K562 (cell line): Measurements from ENCODE around the gene LAMA3. TPM values are rescaled to one million over a fixed set of nuclear protein-coding genes. Genes with fewer than 3 reads are reported as not detected.

Experiments
- ATAC-seq: fragments of 200-7000 bp; cut with Tn5 transposase; 3 replicates; pipeline ENCODE4 v1.9.1; 2020; ENCODE audit warnings: moderate library complexity
- BruUV-seq: library from RNA; stranded (reverse); fragments of 400-500 nt; replicated peaks from 2 replicates; lab custom pipeline; 2021; lab: Mats Ljungman, UMichigan
- CTCF ChIA-PET: fragments of 300-600 bp; formaldehyde crosslinking; extraction: SDS; loops from one replicate; lab custom pipeline; 2021; ENCODE audit warnings: low intra/inter-chr PET ratio; lab: Yijun Ruan, JAX
- POLR2A ChIA-PET: fragments of 300-600, 350-650 bp; sonication (Branson Sonifier 250); formaldehyde crosslinking; extraction: SDS; loops from one replicate; lab custom pipeline; 2021; ENCODE audit warnings: antibody characterized with exemption, inconsistent platforms; lab: Yijun Ruan, JAX
- DNase-seq, 4 experiments: peaks; one replicate each; pipeline versions ENCODE4 v3.0.0 to v3.0.0-alpha.2; 2011 to 2018; ENCODE audit warnings: low spot score in 3 of 4, mixed read lengths in 3 of 4; ENCODE audit errors: extremely low read depth in 1 of 4
- FAIRE-seq: peaks from 2 replicates; lab custom pipeline; 2011; peaks lifted over from hg19 to GRCh38; lab: Jason Lieb, UNC
- H2AFZ ChIP-seq: 2 replicates; pipeline ENCODE4 v1.6.0; 2011; ENCODE audit warnings: low read depth, low read length, control low read depth, inconsistent platforms
- H3K27ac ChIP-seq: fragments of 200-600 bp; 3 replicates; pipeline ENCODE4 v1.8.0; 2011; ENCODE audit warnings: low read depth, mild to moderate bottlenecking, control low read depth, inconsistent platforms, low read length, moderate library complexity, mixed read lengths; ENCODE audit errors: extremely low read depth
- H3K27me3 ChIP-seq, 2 experiments: fragments of 300-600 bp in 1 of 2; 2 replicates in 1 of 2; 3 replicates in 1 of 2; pipeline versions ENCODE4 v1.6.0 to v1.8.0; 2011; ENCODE audit warnings: inconsistent platforms in 2 of 2, low read length in 2 of 2, mild to moderate bottlenecking in 1 of 2, mixed read lengths in 1 of 2, moderate library complexity in 1 of 2; ENCODE audit not compliant: control insufficient read depth in 2 of 2, insufficient read depth in 2 of 2
- H3K36me3 ChIP-seq: fragments of 300-600 bp; 3 replicates; pipeline ENCODE4 v1.8.0; 2011; ENCODE audit warnings: mild to moderate bottlenecking, low read length, inconsistent platforms; ENCODE audit not compliant: control insufficient read depth, insufficient read depth
- H3K4me1 ChIP-seq, 2 experiments: fragments of 200-600 bp in 1 of 2; replicated peaks in 1 of 2; 2 replicates in 1 of 2; 3 replicates in 1 of 2; pipeline versions ENCODE4 v1.5.1 to v1.8.0; 2011; ENCODE audit warnings: inconsistent platforms in 2 of 2, low read length in 2 of 2, mild to moderate bottlenecking in 1 of 2, mixed read lengths in 1 of 2, moderate library complexity in 1 of 2; ENCODE audit not compliant: control insufficient read depth in 2 of 2, insufficient read depth in 2 of 2
- H3K4me2 ChIP-seq: 2 replicates; pipeline ENCODE4 v1.6.1; 2011; ENCODE audit warnings: low read length, control low read depth, inconsistent platforms, mixed read lengths; ENCODE audit not compliant: insufficient read depth
- H3K4me3 ChIP-seq: fragments of 200-600 bp; sonication (generic), shearing (Covaris generic); 2 replicates; pipeline ENCODE4 v1.5.1; 2016; ENCODE audit warnings: control low read depth, inconsistent platforms
- H3K79me2 ChIP-seq: fragments of 200-600 bp; 3 replicates; pipeline ENCODE4 v1.8.0; 2011; ENCODE audit warnings: low read length, inconsistent platforms; ENCODE audit not compliant: control insufficient read depth, insufficient read depth
- H3K9ac ChIP-seq, 2 experiments: 2 replicates each; pipeline versions ENCODE4 v1.6.0 to v1.6.1; 2011; ENCODE audit warnings: low read depth in 2 of 2, low read length in 2 of 2, control low read depth in 1 of 2, inconsistent platforms in 1 of 2, mild to moderate bottlenecking in 1 of 2, mixed read lengths in 1 of 2; ENCODE audit not compliant: insufficient read depth in 1 of 2
- H3K9me1 ChIP-seq: one replicate; pipeline ENCODE4 v1.6.0; 2011; ENCODE audit warnings: inconsistent platforms, mild to moderate bottlenecking, low read length, moderate library complexity; ENCODE audit not compliant: control insufficient read depth, insufficient read depth
- H3K9me3 ChIP-seq: replicated peaks from 2 replicates; pipeline ENCODE4 v1.5.1; 2011; ENCODE audit warnings: low read depth, low read length, inconsistent platforms; ENCODE audit not compliant: control insufficient read depth, insufficient read depth
- H4K20me1 ChIP-seq: replicated peaks from 2 replicates; pipeline ENCODE4 v1.6.1; 2011; ENCODE audit warnings: low read length, inconsistent platforms, mixed read lengths; ENCODE audit not compliant: control insufficient read depth, insufficient read depth
- CREBBP ChIP-seq: IDR thresholded peaks from one replicate; pipeline ENCODE4 v1.6.1; 2012; ENCODE audit warnings: low read depth, mild to moderate bottlenecking, control low read depth, inconsistent platforms, low read length
- ESRRB ChIP-seq: fragments of 250-450 bp; sonication (Bioruptor Pico); IDR thresholded peaks from 2 replicates; pipeline ENCODE4 v1.5.0; 2020; ENCODE audit warnings: mild to moderate bottlenecking, moderate library complexity, borderline replicate concordance
- HDAC3 ChIP-seq: fragments of 450-650 bp; IDR thresholded peaks from 2 replicates; pipeline ENCODE4 v1.6.1; 2018; ENCODE audit warnings: borderline replicate concordance, mild to moderate bottlenecking, moderate library complexity; ENCODE audit not compliant: partially characterized antibody
- RBM39 ChIP-seq: fragments of 200-400 bp; formaldehyde crosslinking; optimal IDR thresholded peaks from 2 replicates; pipeline ENCODE3; 2018; ENCODE audit warnings: low read depth, low read length
- THRA ChIP-seq: fragments of 450-650 bp; IDR thresholded peaks from 2 replicates; pipeline ENCODE4 v1.6.1; 2017; ENCODE audit warnings: mild to moderate bottlenecking, moderate library complexity
- ZC3H4 ChIP-seq: sonication (generic); formaldehyde crosslinking; IDR thresholded peaks from 2 replicates; pipeline ENCODE4 v1.9.0; 2021; ENCODE audit warnings: missing genetic modification reagents, borderline replicate concordance
- WGBS: fragments of 100-300 bp; shearing (Covaris generic); methylation state at CpG from one replicate; pipeline ENCODE4 v1.1.6; 2016; ENCODE audit warnings: low coverage, mixed read lengths; ENCODE audit not compliant: insufficient coverage; ENCODE audit errors: missing lambda C conversion rate; 5-methylcytosine and 5-hydroxymethylcytosine counted together
- in situ Hi-C: fragments of 300-500 bp; cut with MboI; formaldehyde crosslinking; loops from 4 replicates; pipeline ENCODE4 v1.15.0; 2018; ENCODE audit warnings: inconsistent platforms, mixed read lengths
- intact Hi-C: fragments of 100-400 bp; cut with micrococcal nuclease; formaldehyde crosslinking; loops from 2 replicates; pipeline ENCODE4 v1.14.2; 2022
- polyA plus RNA-seq, 8 experiments: library from polyadenylated mRNA; depleted of rRNA in 4 of 8; stranded (reverse) in 5 of 8; unstranded in 3 of 8; fragments of >200 nt; fragmentation: Nextera tagmentation in 2 of 8; fragmentation: Illumina TruSeq in 1 of 8; extraction: Ambion mirVana in 2 of 8; extraction: Trizol in 1 of 8; gene quantifications; 2 replicates each; pipeline versions ENCODE4 v1.2.1 to v1.2.3, GENCODE V29; 2011 to 2014; ENCODE audit warnings: inconsistent platforms in 1 of 8, missing spikeins in 1 of 8
- total RNA-seq, 7 experiments: library from RNA; depleted of rRNA in 6 of 7; stranded (reverse); fragments of >200 nt in 6 of 7; fragmentation: Illumina TruSeq in 2 of 7; extraction: Trizol in 2 of 7; gene quantifications; 2 replicates each; pipeline versions ENCODE4 v1.2.1 to v1.2.3, GENCODE V29; 2011 to 2021; ENCODE audit warnings: low replicate concordance in 1 of 7
- TF ChIP-seq, protein P1 (sequence below): sonication (generic); formaldehyde crosslinking; IDR thresholded peaks from 2 replicates; pipeline ENCODE4 v1.8.0; 2022; ENCODE audit warnings: mild to moderate bottlenecking, missing genetic modification reagents

LAMA3 gene
- total and polyA plus RNA-seq, 9 of the 15 experiments (the other 6 are each of a cell fraction or from before 2014, with no cell fraction given) = 0.07 TPM; not detected in 8

DNA sequence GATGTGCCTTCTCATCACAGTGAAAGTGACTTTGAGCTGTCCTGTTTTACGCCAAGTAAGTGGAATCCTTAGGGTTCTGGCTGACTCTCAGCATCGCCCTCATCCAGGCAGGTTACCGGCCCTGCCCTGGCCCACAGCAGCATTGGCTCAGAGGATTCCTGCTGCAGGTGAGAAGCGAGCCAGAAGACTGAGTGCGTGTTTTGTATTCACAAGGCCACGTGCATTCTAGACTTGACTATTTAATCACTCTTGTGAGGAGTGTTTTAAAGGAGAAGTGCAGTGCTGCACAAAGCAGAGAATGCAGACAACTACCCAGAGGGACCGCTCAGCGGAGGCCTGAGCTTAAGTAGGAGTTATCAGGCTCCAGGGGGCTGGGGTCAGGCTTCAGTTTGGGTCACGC, 48.3 kb downstream of the LAMA3 start:
- ChIA-PET POLR2A (interaction anchor here (1.2 kb wide), 1 partner anchor 12 kb away, joined by 3 read pairs; no protein-coding TSS in a partner anchor), CTCF (no interaction called here)
- FAIRE-seq = no peak
- no peak overlapping the region for H3K4me3 ChIP-seq
- no peaks in the 10 kb centered on the region for H3K9me1 ChIP-seq
- H3K27ac ChIP-seq = no peak overlapping the region
- H3K4me1 ChIP-seq = no peaks in the 10 kb centered on the region
- in situ Hi-C loops (no loop called here), intact Hi-C loops (no loop called here)
- no peak overlapping the region for H3K4me2 ChIP-seq
- peaks cover 9 to 39% of the 10 kb centered on the region in 2 experiments; a peak in 4 of 5 replicates for H3K27me3 ChIP-seq
- no TSS peak for BruUV-seq
- no peak overlapping the region for H3K9ac ChIP-seq
- H2AFZ ChIP-seq = no peak overlapping the region
- H3K9me3 ChIP-seq = no peaks in the 10 kb centered on the region
- peaks cover 3% of the 10 kb centered on the region; the same call in 1 of the 2 replicates for H4K20me1 ChIP-seq
- WGBS = 1% methylated on average over 6 of the region's 9 CpGs
- ATAC-seq = no peak
- no peaks in the 10 kb centered on the region for H3K36me3 ChIP-seq
- no peaks in the 10 kb centered on the region for H3K79me2 ChIP-seq
- TF ChIP-seq THRA = no peak
- TF ChIP-seq ZC3H4 (CRISPR knock-in tag) = no peak
- TF ChIP-seq, protein P1, sequence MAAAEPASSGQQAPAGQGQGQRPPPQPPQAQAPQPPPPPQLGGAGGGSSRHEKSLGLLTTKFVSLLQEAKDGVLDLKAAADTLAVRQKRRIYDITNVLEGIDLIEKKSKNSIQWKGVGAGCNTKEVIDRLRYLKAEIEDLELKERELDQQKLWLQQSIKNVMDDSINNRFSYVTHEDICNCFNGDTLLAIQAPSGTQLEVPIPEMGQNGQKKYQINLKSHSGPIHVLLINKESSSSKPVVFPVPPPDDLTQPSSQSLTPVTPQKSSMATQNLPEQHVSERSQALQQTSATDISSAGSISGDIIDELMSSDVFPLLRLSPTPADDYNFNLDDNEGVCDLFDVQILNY (CRISPR knock-in tag) = no peak
- no peak for TF ChIP-seq ESRRB
- no peak for TF ChIP-seq CREBBP
- TF ChIP-seq RBM39 = no peak
- no peak for TF ChIP-seq HDAC3
- DNase-seq = no peak
